SK-N-SH treated with all-trans-retinoic acid at 6 μM for 48 hours (cell line): ENCODE data around the gene NEMF.
"Not testable (repeated sequence)": the region's sequence is repeated elsewhere in the genome, so short reads cannot be mapped to it uniquely, and the experiment has no call there.

Experiments
- ATAC-seq: fragments of 200-7000 bp; cut with Tn5 transposase; 3 replicates; pipeline ENCODE4 v1.9.1; 2020; ENCODE audit warnings: mild to moderate bottlenecking, moderate library complexity
- ARNTL ChIP-seq: fragments of 450-650 bp; formaldehyde crosslinking; IDR thresholded peaks from 2 replicates; pipeline ENCODE4 v1.5.0; 2020; ENCODE audit warnings: low read depth, mild to moderate bottlenecking, moderate library complexity, borderline replicate concordance
- BACH2 ChIP-seq: fragments of 250-450 bp; sonication (Bioruptor Pico); IDR thresholded peaks from 2 replicates; pipeline ENCODE4 v1.9.0; 2021; ENCODE audit warnings: mild to moderate bottlenecking, borderline replicate concordance
- CSDC2 ChIP-seq: fragments of 250-450 bp; sonication (Bioruptor Pico); IDR thresholded peaks from 2 replicates; pipeline ENCODE4 v1.5.0; 2020; ENCODE audit warnings: mild to moderate bottlenecking, moderate library complexity
- CSRNP3 ChIP-seq: fragments of 250-450 bp; sonication (Bioruptor Pico); IDR thresholded peaks from 2 replicates; pipeline ENCODE4 v1.5.1; 2021; ENCODE audit warnings: mild to moderate bottlenecking, moderate library complexity
- ESRRG ChIP-seq: fragments of 250-450 bp; sonication (Bioruptor Pico); IDR thresholded peaks from 2 replicates; pipeline ENCODE4 v1.6.1; 2021; ENCODE audit warnings: mild to moderate bottlenecking
- GLIS3 ChIP-seq: fragments of 250-450 bp; sonication (Bioruptor Pico); IDR thresholded peaks from 2 replicates; pipeline ENCODE4 v1.5.0; 2020; ENCODE audit warnings: mild to moderate bottlenecking, moderate library complexity
- OSR1 ChIP-seq: fragments of 250-450 bp; sonication (Bioruptor Pico); IDR thresholded peaks from 2 replicates; pipeline ENCODE4 v1.8.0; 2022; ENCODE audit warnings: moderate library complexity, mild to moderate bottlenecking, inconsistent platforms
- PATZ1 ChIP-seq: fragments of 250-450 bp; sonication (Bioruptor Pico); IDR thresholded peaks from 2 replicates; pipeline ENCODE4 v1.8.0; 2020; ENCODE audit warnings: mild to moderate bottlenecking, moderate library complexity, borderline replicate concordance
- PPARA ChIP-seq: fragments of 250-450 bp; sonication (Bioruptor Pico); IDR thresholded peaks from 2 replicates; pipeline ENCODE4 v1.5.0; 2020; ENCODE audit warnings: mild to moderate bottlenecking, borderline replicate concordance
- RARB ChIP-seq: fragments of 250-450 bp; sonication (Bioruptor Pico); IDR thresholded peaks from 2 replicates; pipeline ENCODE4 v1.8.0; 2021; ENCODE audit warnings: mild to moderate bottlenecking, moderate library complexity
- SNAI2 ChIP-seq: fragments of 250-450 bp; sonication (Bioruptor Pico); IDR thresholded peaks from 2 replicates; pipeline ENCODE4 v1.5.0; 2020; ENCODE audit warnings: mild to moderate bottlenecking, moderate library complexity
- TCF4 ChIP-seq: fragments of 250-450 bp; sonication (Bioruptor Pico); IDR thresholded peaks from 2 replicates; pipeline ENCODE4 v1.8.0; 2021; ENCODE audit warnings: mild to moderate bottlenecking, moderate library complexity, borderline replicate concordance
- ZC3H10 ChIP-seq: fragments of 250-450 bp; sonication (Bioruptor Pico); IDR thresholded peaks from 2 replicates; pipeline ENCODE4 v1.5.1; 2021; ENCODE audit warnings: mild to moderate bottlenecking, moderate library complexity
- ZFP30 ChIP-seq: fragments of 450-650 bp; formaldehyde crosslinking; IDR thresholded peaks from 2 replicates; pipeline ENCODE4 v1.5.0; 2022; ENCODE audit warnings: mild to moderate bottlenecking, moderate library complexity
- ZNF565 ChIP-seq: fragments of 450-650 bp; formaldehyde crosslinking; conservative IDR thresholded peaks from 2 replicates; pipeline ENCODE4 v1.5.0; 2020; ENCODE audit warnings: low read depth, mild to moderate bottlenecking, moderate library complexity
- ZNF8 ChIP-seq: fragments of 450-650 bp; formaldehyde crosslinking; IDR thresholded peaks from 2 replicates; pipeline ENCODE4 v1.5.0; 2020; ENCODE audit warnings: mild to moderate bottlenecking, moderate library complexity
- TF ChIP-seq, protein P1 (sequence below): fragments of 250-450 bp; sonication (Bioruptor Pico); IDR thresholded peaks from 2 replicates; pipeline ENCODE4 v1.5.0; 2020; ENCODE audit warnings: mild to moderate bottlenecking, moderate library complexity
- TF ChIP-seq, protein P2 (sequence below): fragments of 250-450 bp; sonication (Bioruptor Pico); IDR thresholded peaks from 2 replicates; pipeline ENCODE4 v1.5.1; 2020; ENCODE audit warnings: low read depth, mild to moderate bottlenecking, moderate library complexity

The NEMF gene

DNA sequence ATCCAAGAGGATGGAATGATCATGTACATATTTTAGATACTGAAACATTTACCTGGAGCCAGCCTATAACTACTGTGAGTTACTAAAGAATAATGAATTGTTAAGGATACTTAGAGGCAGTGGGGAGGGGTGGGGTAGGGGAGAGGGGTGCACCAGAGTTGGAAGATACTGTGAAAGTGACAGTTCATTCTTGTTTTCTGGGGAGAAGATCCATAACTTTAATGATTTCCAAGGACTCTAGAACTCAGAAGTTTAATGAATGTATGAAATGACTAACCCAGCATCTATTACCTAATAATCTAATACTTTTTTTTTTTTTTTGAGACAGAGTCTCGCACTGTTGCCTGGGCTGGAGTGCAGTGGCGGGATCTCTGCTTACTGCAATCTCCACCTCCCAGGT is 74.2 kb downstream of the NEMF start:
- TF ChIP-seq ARNTL: no peak
- TF ChIP-seq ZNF8: no peak
- TF ChIP-seq, protein P1, sequence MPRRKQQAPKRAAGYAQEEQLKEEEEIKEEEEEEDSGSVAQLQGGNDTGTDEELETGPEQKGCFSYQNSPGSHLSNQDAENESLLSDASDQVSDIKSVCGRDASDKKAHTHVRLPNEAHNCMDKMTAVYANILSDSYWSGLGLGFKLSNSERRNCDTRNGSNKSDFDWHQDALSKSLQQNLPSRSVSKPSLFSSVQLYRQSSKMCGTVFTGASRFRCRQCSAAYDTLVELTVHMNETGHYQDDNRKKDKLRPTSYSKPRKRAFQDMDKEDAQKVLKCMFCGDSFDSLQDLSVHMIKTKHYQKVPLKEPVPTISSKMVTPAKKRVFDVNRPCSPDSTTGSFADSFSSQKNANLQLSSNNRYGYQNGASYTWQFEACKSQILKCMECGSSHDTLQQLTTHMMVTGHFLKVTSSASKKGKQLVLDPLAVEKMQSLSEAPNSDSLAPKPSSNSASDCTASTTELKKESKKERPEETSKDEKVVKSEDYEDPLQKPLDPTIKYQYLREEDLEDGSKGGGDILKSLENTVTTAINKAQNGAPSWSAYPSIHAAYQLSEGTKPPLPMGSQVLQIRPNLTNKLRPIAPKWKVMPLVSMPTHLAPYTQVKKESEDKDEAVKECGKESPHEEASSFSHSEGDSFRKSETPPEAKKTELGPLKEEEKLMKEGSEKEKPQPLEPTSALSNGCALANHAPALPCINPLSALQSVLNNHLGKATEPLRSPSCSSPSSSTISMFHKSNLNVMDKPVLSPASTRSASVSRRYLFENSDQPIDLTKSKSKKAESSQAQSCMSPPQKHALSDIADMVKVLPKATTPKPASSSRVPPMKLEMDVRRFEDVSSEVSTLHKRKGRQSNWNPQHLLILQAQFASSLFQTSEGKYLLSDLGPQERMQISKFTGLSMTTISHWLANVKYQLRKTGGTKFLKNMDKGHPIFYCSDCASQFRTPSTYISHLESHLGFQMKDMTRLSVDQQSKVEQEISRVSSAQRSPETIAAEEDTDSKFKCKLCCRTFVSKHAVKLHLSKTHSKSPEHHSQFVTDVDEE (CRISPR knock-in tag): no peak
- no peak for TF ChIP-seq ZFP30 (CRISPR knock-in tag)
- TF ChIP-seq ZNF565: no peak
- no peak for TF ChIP-seq PATZ1
- TF ChIP-seq, protein P2, sequence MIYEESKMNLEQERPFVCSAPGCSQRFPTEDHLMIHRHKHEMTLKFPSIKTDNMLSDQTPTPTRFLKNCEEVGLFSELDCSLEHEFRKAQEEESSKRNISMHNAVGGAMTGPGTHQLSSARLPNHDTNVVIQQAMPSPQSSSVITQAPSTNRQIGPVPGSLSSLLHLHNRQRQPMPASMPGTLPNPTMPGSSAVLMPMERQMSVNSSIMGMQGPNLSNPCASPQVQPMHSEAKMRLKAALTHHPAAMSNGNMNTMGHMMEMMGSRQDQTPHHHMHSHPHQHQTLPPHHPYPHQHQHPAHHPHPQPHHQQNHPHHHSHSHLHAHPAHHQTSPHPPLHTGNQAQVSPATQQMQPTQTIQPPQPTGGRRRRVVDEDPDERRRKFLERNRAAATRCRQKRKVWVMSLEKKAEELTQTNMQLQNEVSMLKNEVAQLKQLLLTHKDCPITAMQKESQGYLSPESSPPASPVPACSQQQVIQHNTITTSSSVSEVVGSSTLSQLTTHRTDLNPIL (CRISPR knock-in tag): no peak
- no peak for TF ChIP-seq OSR1 (CRISPR knock-in tag)
- no peak for TF ChIP-seq CSRNP3 (CRISPR knock-in tag)
- TF ChIP-seq SNAI2 (CRISPR knock-in tag): no peak
- no peak for TF ChIP-seq PPARA (CRISPR knock-in tag)
- no peak for TF ChIP-seq BACH2
- TF ChIP-seq, all 23 proteins: peak for 0
- no peak for ATAC-seq

DNA sequence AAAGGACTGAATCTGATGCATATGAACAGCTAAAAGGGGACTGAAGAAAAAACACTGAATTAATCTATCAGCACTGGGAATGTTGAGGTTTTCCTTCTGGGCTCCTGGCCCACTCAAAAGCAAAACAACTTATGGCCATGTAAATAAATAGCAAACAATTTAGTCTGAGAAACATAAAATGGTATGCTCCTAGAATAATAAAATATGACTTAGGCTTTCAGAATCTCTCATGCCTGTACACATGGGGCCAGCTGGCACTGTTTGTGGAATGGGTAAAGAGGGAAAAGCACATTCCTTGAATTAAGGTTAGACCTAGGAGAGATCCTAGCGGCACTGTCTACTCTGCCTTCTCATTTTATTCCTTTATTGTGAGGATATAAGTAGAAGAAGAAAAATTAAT is 78.5 kb downstream of the NEMF start:
- TF ChIP-seq ZNF565 (no peak), ZC3H10 (CRISPR knock-in tag) (no peak), PATZ1 (no peak), ZFP30 (CRISPR knock-in tag) (no peak), CSRNP3 (CRISPR knock-in tag) (no peak), TCF4 (CRISPR knock-in tag) (no peak), RARB (no peak), CSDC2 (CRISPR knock-in tag) (no peak), GLIS3 (CRISPR knock-in tag) (no peak), SNAI2 (CRISPR knock-in tag) (no peak), ESRRG (CRISPR knock-in tag) (no peak), PPARA (CRISPR knock-in tag) (no peak)
- TF ChIP-seq, protein P1 (CRISPR knock-in tag): no peak
- TF ChIP-seq, protein P2 (CRISPR knock-in tag): no peak
- no peak for ATAC-seq

- ATAC-seq: not testable (repeated sequence)
These were observed 80.9 kb downstream of the NEMF start for GRCh38 chr14:49771691-49772090.
